ENCODE results near the gene RAC2. TPM values are rescaled to one million over a fixed set of nuclear protein-coding genes. Genes with fewer than 3 reads are reported as not detected.

RAC2 gene
- total RNA-seq, 1 donor from 2014 or later = not detected

- no peak overlapping the region for H3K27ac Mint-ChIP-seq (ENCODE audit: unreplicated experiment)
- peak; percentile 12 for DNase-seq
- no peaks in the 10 kb centered on the region for H3K36me3 Mint-ChIP-seq (ENCODE audit: unreplicated experiment)
- peaks cover 5% of the 10 kb centered on the region for H3K27me3 Mint-ChIP-seq (ENCODE audit: unreplicated experiment)
- peaks cover 4% of the 10 kb centered on the region for H3K4me1 Mint-ChIP-seq (ENCODE audit: low read depth, unreplicated experiment)
- TF ChIP-seq, protein P1, sequence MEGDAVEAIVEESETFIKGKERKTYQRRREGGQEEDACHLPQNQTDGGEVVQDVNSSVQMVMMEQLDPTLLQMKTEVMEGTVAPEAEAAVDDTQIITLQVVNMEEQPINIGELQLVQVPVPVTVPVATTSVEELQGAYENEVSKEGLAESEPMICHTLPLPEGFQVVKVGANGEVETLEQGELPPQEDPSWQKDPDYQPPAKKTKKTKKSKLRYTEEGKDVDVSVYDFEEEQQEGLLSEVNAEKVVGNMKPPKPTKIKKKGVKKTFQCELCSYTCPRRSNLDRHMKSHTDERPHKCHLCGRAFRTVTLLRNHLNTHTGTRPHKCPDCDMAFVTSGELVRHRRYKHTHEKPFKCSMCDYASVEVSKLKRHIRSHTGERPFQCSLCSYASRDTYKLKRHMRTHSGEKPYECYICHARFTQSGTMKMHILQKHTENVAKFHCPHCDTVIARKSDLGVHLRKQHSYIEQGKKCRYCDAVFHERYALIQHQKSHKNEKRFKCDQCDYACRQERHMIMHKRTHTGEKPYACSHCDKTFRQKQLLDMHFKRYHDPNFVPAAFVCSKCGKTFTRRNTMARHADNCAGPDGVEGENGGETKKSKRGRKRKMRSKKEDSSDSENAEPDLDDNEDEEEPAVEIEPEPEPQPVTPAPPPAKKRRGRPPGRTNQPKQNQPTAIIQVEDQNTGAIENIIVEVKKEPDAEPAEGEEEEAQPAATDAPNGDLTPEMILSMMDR (IDR thresholded peaks at IDR 0.05; ENCODE audit: partially characterized antibody, unreplicated experiment) = no peak
- H3K4me3 Mint-ChIP-seq (ENCODE audit: unreplicated experiment) = no peak overlapping the region
- H3K9me3 Mint-ChIP-seq (ENCODE audit: unreplicated experiment) = peaks cover 3% of the 10 kb centered on the region
Observed at GRCh38 chr22:37176464-37177061, 67.5 kb downstream of the RAC2 start.

GRCh38 chr22:37175414-37176281 lies 68.4 kb downstream of the RAC2 start:
- Mint-ChIP-seq H3K9me3 (ENCODE audit: unreplicated experiment) (peaks cover 3% of the 10 kb centered on the region), H3K4me1 (ENCODE audit: low read depth, unreplicated experiment) (peaks cover 4% of the 10 kb centered on the region), H3K4me3 (ENCODE audit: unreplicated experiment) (no peak overlapping the region), H3K27ac (ENCODE audit: unreplicated experiment) (no peak overlapping the region), H3K27me3 (ENCODE audit: unreplicated experiment) (peaks cover 5% of the 10 kb centered on the region), H3K36me3 (ENCODE audit: unreplicated experiment) (peaks cover 2% of the 10 kb centered on the region)
- peak; percentile 4 for DNase-seq
- TF ChIP-seq, protein P1 (IDR thresholded peaks at IDR 0.05; ENCODE audit: partially characterized antibody, unreplicated experiment) = no peak

Other genes starting within 250 kb of the RAC2 start
- gene TST, start 224.8 kb downstream of the RAC2 start, total RNA-seq (ENCODE audit: unreplicated experiment) = 10.4 TPM
- 58.8 TPM for gene MPST, start 224.5 kb downstream of the RAC2 start, total RNA-seq (ENCODE audit: unreplicated experiment)
- gene KCTD17, start 192.5 kb downstream of the RAC2 start, total RNA-seq (ENCODE audit: unreplicated experiment) = 137 TPM
- gene TMPRSS6, start 134.6 kb downstream of the RAC2 start, total RNA-seq (ENCODE audit: unreplicated experiment) = 0.12 TPM
- gene IL2RB, start 94.4 kb downstream of the RAC2 start, total RNA-seq (ENCODE audit: unreplicated experiment) = not detected
- 3.3 TPM for gene C1QTNF6, start 56.0 kb downstream of the RAC2 start, total RNA-seq (ENCODE audit: unreplicated experiment)
- gene SSTR3, start 31.8 kb downstream of the RAC2 start, total RNA-seq (ENCODE audit: unreplicated experiment) = not detected
- gene CYTH4, start 38.2 kb upstream of the RAC2 start, total RNA-seq (ENCODE audit: unreplicated experiment) = not detected
- gene ELFN2, start 183.2 kb upstream of the RAC2 start, total RNA-seq (ENCODE audit: unreplicated experiment) = 7.3 TPM
- 61.1 TPM for gene MFNG, start 242.1 kb upstream of the RAC2 start, total RNA-seq (ENCODE audit: unreplicated experiment)